ENCODE measurements around the gene TAC4.
"Not testable (repeated sequence)": the region's sequence is repeated elsewhere in the genome, so short reads cannot be mapped to it uniquely, and the experiment has no call there.

TAC4 gene

DNA sequence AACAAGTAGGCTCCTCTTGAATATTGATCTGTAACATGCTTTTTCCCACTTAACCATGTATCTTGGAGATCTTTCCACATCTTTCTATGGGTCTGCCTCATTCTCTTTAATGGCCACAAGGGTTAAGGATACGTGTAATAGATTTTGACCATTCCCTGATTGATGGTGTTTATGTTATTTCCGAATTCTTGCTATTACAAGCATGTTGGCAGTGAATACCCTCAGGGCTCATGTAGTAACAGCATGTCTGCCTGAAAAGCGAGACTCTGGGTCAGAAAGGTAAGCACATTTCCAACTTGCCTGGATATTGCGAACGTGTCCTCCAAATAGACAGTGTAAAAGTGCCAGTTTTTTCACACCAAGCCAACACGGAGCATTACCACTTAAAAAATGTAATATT, 5.0 kb downstream of the TAC4 start:
- DNase-seq (ENCODE audit: low spot score), result no peak

DNA sequence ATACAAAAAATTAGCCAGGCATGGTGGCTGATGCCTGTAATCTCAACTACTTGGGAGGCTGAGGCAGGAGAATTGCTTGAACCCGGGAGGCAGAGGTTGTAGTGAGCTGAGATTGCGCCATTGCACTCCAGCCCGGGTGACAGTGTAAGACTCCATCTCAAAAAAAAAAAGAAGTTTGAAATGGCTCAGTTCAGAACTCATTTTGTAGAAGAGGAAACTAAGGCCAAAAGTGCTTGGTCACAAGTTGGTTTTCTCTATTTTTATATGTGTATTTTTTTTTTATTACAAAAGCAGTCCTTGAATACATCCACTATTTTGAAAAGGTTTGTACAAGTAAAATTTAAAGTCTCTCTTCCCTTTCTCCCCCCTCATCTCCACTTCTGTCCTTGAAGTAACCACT, 5.5 kb downstream of the TAC4 start:
- no peak for DNase-seq (ENCODE audit: low spot score)

- DNase-seq (ENCODE audit: low spot score), result no peak
Observed at GRCh38 chr17:49841548-49841947, 6.3 kb downstream of the TAC4 start.

DNA sequence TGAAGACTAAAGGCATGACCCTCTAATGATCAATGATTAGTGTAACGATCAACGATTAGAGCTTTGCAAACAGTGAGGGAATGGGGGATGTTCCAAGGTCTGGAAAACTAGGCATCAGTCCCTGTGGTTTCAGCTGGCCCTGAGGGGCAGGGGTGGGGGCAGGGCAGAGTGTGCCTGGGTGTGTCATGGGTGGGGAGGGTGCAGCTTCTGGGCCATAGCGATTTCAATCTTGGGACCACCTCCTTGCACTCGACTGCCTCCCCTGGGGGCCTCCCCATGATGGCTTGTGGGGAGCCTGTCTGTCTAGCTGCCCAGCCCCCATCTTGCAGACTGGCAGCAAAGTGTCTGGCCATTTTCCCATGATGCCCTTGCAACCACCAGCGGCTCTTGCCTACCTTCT, 8.4 kb downstream of the TAC4 start:
- no peak for DNase-seq (ENCODE audit: low spot score)

GRCh38 chr17:49836111-49837030, 11.5 kb downstream of the TAC4 start:
- DNase-seq (ENCODE audit: low spot score), result no peak

GRCh38 chr17:49835472-49835871, 12.4 kb downstream of the TAC4 start:
- DNase-seq (ENCODE audit: low spot score), result no peak

DNA sequence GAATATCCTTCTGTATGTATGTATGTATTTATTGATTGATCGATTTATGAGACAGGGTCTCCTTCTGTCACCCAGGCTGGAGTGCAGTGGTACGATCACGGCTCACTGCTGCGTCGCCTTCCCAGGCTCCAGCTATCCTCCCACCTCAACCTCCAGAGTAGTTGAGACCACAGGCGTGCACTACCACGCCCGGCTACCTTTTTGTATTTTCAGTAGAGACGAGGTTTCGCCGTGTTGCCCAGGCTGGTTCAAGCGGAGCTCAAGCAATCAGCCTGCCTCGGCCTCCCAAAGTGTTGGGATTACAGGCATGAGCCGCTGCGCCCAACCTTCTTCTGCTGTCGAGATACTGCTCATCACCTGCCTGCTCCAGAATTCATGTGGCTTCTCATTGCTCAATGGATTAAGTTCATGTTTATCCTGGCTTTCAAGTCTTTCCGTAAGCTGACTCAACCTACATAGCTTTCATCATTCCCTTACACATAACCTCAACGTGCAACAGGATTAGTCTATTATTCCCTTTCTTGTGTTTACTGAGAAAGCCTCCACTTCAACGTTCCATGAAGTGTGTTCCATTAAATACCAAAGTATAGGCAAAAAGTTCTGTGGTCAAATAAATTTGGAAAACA, 13.6 kb downstream of the TAC4 start:
- no peak for DNase-seq (ENCODE audit: low spot score)

- DNase-seq (ENCODE audit: low spot score), result no peak
Observed at GRCh38 chr17:49832840-49833599, 14.8 kb downstream of the TAC4 start.

- DNase-seq (ENCODE audit: low spot score), result no peak
Observed at GRCh38 chr17:49830605-49831004, 17.3 kb downstream of the TAC4 start.

DNA sequence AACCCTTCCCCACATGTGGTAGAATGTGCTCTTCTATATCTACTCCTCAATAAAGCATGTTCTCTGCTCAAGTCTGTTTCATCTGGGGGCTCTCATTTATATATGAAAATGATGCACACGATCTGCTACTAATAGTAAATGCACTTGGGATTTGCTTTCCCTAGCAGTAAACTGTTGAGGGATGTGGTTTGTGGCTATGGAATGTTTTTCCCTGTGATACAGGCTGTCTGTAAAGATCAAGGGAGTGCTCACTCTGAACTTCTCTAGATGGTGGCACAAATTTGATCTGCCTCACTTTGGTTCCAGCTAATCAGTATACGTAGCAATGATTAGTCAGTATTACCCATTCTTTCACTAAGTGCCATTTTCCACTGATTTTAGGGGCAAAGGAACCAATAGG, 18.8 kb downstream of the TAC4 start:
- DNase-seq (ENCODE audit: low spot score), result no peak

GRCh38 chr17:49828325-49828724, 19.5 kb downstream of the TAC4 start:
- DNase-seq (ENCODE audit: low spot score), result not testable (repeated sequence)

GRCh38 chr17:49825645-49826044, 22.2 kb downstream of the TAC4 start:
- no peak for DNase-seq (ENCODE audit: low spot score)

GRCh38 chr17:49823614-49824013, 24.3 kb downstream of the TAC4 start:
- DNase-seq (ENCODE audit: low spot score), result peak; percentile 58

- peak; percentile 65 for DNase-seq (ENCODE audit: low spot score)
Observed at GRCh38 chr17:49822829-49823228, 25.0 kb downstream of the TAC4 start.

DNA sequence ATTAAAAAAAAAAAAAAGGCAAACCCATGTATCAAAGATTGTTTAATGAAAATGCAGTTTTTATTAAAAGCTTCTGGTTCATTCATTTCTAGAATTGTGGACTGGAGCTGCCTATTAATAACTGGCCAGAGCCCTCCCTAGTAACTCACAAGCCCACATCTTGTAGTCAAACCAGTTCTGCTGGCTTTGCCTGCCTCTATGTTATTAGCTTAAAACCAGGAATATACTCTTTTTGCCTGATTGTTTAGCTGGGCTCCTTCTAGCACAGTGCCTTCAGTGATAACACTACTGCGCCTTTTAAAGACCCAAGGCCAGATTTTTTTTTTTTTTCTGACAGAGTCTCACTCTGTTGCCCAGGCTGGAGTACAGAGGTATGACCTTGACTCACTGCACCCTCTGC, 26.0 kb downstream of the TAC4 start:
- DNase-seq (ENCODE audit: low spot score), result no peak

GRCh38 chr17:49821466-49821865, 26.4 kb downstream of the TAC4 start:
- no peak for DNase-seq (ENCODE audit: low spot score)

- DNase-seq (ENCODE audit: low spot score), result no peak
Observed at GRCh38 chr17:49820773-49821172, 27.1 kb downstream of the TAC4 start.

GRCh38 chr17:49819651-49820050, 28.2 kb downstream of the TAC4 start:
- DNase-seq (ENCODE audit: low spot score), result no peak

DNA sequence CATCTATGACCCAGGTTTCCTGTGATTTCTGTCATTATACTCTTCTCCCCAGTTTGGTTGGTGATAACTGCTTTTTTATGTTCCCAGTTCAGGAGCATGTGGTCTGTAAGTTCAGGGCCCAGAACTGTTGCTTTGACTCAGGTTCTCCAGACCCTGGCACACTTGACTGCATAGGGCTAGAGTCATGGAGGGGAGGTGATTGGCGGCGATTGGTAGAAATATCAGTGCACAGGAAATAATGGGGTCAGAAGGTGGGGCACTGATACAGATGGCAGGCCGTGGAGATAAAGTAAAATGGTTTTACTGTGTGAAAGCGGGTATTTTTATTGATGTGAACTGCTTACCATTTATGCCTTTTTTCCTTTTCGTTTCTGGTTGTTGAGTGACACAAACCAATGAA, 28.7 kb downstream of the TAC4 start:
- no peak for DNase-seq (ENCODE audit: low spot score)

DNA sequence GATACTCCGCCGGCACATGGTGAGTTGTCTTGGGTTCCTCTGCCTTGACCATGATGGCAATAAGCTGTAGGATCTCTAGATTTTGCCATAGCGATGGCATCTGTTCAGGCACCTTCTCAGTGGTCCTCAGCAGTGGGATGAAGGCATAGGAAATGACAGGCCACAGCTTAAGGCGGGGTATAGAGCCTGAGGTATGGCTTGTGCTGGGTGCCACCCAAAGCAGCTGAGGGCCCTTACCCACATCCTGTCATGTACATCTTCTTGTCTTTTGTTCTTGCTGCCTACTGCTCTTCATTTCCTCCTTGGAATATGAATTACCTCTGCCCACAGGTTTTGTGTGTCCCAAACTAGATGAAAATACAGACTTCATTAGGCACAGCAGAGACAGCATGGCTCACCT, 29.9 kb downstream of the TAC4 start:
- DNase-seq (ENCODE audit: low spot score), result no peak

GRCh38 chr17:49815761-49816281, 32.0 kb downstream of the TAC4 start:
- DNase-seq (ENCODE audit: low spot score), result no peak

GRCh38 chr17:49814781-49815529, 32.9 kb downstream of the TAC4 start:
- no peak for DNase-seq (ENCODE audit: low spot score)

Measured in AG08396 (cell line).